ENCODE measurements around the gene ZDHHC6. TPM values are rescaled to one million over a fixed set of nuclear protein-coding genes. Genes with fewer than 3 reads are reported as not detected.

ZDHHC6 gene
- total and polyA plus RNA-seq, 2 experiments from 2014 or later: 31.7 to 56.4 TPM

DNA sequence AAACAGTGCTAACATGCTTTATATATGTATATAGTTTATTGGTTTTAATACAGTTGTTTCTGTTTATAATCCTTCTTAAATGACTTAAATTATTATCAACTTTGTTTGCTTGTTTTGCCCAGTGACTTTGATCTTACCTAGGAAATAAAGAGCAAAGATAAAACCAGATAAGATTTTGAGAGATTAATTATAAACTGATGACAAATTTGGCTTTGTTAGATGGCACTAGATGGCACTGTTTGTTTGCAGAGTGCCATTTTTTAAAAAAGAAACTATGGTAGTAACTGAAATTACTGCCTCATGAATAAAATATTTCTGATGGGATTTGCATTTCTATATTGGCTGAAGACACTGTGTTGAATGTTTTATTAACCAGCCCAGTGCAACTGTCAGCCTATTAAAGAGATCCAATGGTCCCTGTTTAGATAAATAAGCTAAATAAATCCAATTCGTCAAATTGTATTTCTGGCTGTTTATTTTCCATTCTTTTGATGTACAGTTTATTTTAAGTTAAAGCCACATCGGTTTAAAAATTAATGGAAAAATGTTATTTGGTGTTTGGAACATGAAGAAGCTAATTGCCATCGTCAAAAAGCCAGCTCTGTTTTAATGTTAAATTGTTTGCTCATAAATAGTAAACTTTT lies 29.0 kb upstream of the ZDHHC6 start:
- H2AFZ ChIP-seq: no peak overlapping the region
- no peaks in the 10 kb centered on the region for H4K20me1 ChIP-seq (ENCODE audit: insufficient read depth, poor library complexity, severe bottlenecking)
- DNase-seq (ENCODE audit: low spot score): no peak
- H3K4me1 ChIP-seq (ENCODE audit: insufficient read depth): no peaks in the 10 kb centered on the region
- no peaks in the 10 kb centered on the region for H3K9me2 ChIP-seq (replicated peaks; ENCODE audit: insufficient read depth)
- no peaks in the 10 kb centered on the region for H3K36me3 ChIP-seq (replicated peaks; ENCODE audit: insufficient read depth, low read depth)
- no peak overlapping the region for H3K27ac ChIP-seq
- H3K9me3 ChIP-seq (ENCODE audit: low read depth): no peaks in the 10 kb centered on the region
- no peaks in the 10 kb centered on the region for H3K27me3 ChIP-seq
- 57% methylated on average over 3 of the region's 3 CpGs for WGBS (ENCODE audit: low lambda C conversion rate, missing lambda C conversion rate)
- H3K4me2 ChIP-seq: no peak overlapping the region
- H3K4me3 ChIP-seq: no peak overlapping the region
- peaks cover 14% of the 10 kb centered on the region for H3K79me2 ChIP-seq
- TF ChIP-seq EZH2phosphoT487 (IDR thresholded peaks at IDR 0.05; ENCODE audit: low read depth, severe bottlenecking, unreplicated experiment) (no peak), EZH2 (IDR thresholded peaks at IDR 0.05; ENCODE audit: borderline replicate concordance) (no peak)
- TF ChIP-seq, protein P1, sequence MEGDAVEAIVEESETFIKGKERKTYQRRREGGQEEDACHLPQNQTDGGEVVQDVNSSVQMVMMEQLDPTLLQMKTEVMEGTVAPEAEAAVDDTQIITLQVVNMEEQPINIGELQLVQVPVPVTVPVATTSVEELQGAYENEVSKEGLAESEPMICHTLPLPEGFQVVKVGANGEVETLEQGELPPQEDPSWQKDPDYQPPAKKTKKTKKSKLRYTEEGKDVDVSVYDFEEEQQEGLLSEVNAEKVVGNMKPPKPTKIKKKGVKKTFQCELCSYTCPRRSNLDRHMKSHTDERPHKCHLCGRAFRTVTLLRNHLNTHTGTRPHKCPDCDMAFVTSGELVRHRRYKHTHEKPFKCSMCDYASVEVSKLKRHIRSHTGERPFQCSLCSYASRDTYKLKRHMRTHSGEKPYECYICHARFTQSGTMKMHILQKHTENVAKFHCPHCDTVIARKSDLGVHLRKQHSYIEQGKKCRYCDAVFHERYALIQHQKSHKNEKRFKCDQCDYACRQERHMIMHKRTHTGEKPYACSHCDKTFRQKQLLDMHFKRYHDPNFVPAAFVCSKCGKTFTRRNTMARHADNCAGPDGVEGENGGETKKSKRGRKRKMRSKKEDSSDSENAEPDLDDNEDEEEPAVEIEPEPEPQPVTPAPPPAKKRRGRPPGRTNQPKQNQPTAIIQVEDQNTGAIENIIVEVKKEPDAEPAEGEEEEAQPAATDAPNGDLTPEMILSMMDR (IDR thresholded peaks at IDR 0.05; ENCODE audit: poor library complexity): peak; percentile 61

DNA sequence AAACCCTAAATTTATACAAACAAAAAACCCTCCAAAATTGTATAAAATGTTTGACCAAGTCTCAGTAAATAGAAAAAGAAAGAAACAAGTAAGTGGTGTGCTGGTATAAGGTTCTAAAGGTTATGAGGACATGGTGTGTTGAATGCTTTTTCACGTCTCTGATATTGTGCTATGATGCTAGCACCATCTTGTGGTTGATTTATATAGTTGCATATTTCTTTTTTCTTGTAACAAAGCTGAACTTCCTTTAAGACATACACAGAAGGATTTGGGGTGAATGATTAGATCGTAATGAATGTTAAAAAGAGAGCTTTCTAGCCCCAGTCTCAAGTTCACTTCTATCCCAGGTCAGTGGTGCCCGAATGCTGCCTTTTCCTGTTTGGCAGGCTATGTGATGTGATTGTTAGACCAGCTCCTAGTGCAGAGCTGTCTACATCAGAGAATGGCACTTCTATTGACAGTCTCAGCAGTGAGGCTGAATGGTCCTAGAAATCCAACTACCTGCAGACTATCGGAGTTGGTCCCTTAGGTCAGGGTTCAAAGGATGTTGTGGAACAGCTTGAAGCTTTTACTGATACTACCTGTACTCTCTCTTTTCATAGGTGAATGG lies 25.3 kb upstream of the ZDHHC6 start:
- H3K79me2 ChIP-seq: peaks cover 10% of the 10 kb centered on the region
- H3K36me3 ChIP-seq (replicated peaks; ENCODE audit: insufficient read depth, low read depth): no peaks in the 10 kb centered on the region
- no peak overlapping the region for H3K4me2 ChIP-seq
- no peaks in the 10 kb centered on the region for H3K9me3 ChIP-seq (ENCODE audit: low read depth)
- WGBS (ENCODE audit: low lambda C conversion rate, missing lambda C conversion rate): 32% methylated on average over 4 of the region's 4 CpGs
- no peaks in the 10 kb centered on the region for H3K4me1 ChIP-seq (ENCODE audit: insufficient read depth)
- H3K9me2 ChIP-seq (replicated peaks; ENCODE audit: insufficient read depth): no peaks in the 10 kb centered on the region
- H3K27ac ChIP-seq: no peak overlapping the region
- H4K20me1 ChIP-seq (ENCODE audit: insufficient read depth, poor library complexity, severe bottlenecking): no peaks in the 10 kb centered on the region
- H2AFZ ChIP-seq: no peak overlapping the region
- H3K27me3 ChIP-seq: no peaks in the 10 kb centered on the region
- no peak for TF ChIP-seq EZH2 (IDR thresholded peaks at IDR 0.05; ENCODE audit: borderline replicate concordance)
- TF ChIP-seq, protein P1 (IDR thresholded peaks at IDR 0.05; ENCODE audit: poor library complexity): peak; percentile 70
- H3K4me3 ChIP-seq: no peak overlapping the region
- DNase-seq (ENCODE audit: low spot score): peak; percentile 58

DNA sequence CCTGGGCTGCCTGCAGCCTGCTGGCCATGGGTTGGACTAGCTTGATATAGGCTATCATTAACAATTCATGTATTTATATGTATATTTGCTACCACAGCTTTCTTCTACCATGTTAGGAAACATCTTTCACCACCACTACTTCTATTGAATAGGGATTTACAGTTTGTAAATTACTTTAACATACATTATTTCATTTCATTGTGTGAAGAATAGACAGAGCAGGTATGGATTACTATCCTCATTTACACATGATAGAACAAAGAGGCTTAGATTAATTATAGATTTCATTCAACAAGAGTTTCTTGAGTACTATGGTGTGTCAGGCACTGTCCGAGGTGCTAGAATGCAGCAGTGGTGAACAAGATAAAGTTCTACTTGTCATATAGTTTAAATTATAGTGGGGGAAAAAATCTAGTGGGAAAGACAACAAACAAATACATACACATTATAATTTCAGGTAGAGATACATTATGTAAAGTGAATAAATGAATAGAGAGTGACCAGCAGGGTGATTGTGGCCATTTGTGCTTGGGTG lies 20.9 kb upstream of the ZDHHC6 start:
- no peaks in the 10 kb centered on the region for H3K9me3 ChIP-seq (ENCODE audit: low read depth)
- no peaks in the 10 kb centered on the region for H3K27me3 ChIP-seq
- H4K20me1 ChIP-seq (ENCODE audit: insufficient read depth, poor library complexity, severe bottlenecking): no peaks in the 10 kb centered on the region
- H3K4me3 ChIP-seq: no peak overlapping the region
- no peaks in the 10 kb centered on the region for H3K4me1 ChIP-seq (ENCODE audit: insufficient read depth)
- DNase-seq (ENCODE audit: low spot score): no peak
- no peak overlapping the region for H3K27ac ChIP-seq
- peaks cover 10% of the 10 kb centered on the region for H3K36me3 ChIP-seq (replicated peaks; ENCODE audit: insufficient read depth, low read depth)
- no peaks in the 10 kb centered on the region for H3K9me2 ChIP-seq (replicated peaks; ENCODE audit: insufficient read depth)
- TF ChIP-seq EZH2 (IDR thresholded peaks at IDR 0.05; ENCODE audit: borderline replicate concordance): no peak
- TF ChIP-seq, protein P1 (IDR thresholded peaks at IDR 0.05; ENCODE audit: poor library complexity): no peak
- TF ChIP-seq EZH2phosphoT487 (IDR thresholded peaks at IDR 0.05; ENCODE audit: low read depth, severe bottlenecking, unreplicated experiment): no peak
- no peak overlapping the region for H2AFZ ChIP-seq
- H3K4me2 ChIP-seq: no peak overlapping the region
- WGBS (ENCODE audit: low lambda C conversion rate, missing lambda C conversion rate): 94% methylated on average over 1 of the region's 1 CpG
- no peaks in the 10 kb centered on the region for H3K79me2 ChIP-seq

Measured in hepatocyte (in vitro differentiated cells).